GM19395 (cell line): Measurements from ENCODE around the gene AUH.
"Not testable (repeated sequence)": the region's sequence is repeated elsewhere in the genome, so short reads cannot be mapped to it uniquely, and the experiment has no call there.

Source experiments
- ATAC-seq: cut with Tn5 transposase; IDR thresholded peaks from one replicate; pipeline ENCODE4 v1.9.1; 2021; ENCODE audit warnings: mild to moderate bottlenecking, moderate library complexity; ENCODE audit not compliant: unreplicated experiment

Gene AUH

GRCh38 chr9:91212596-91213243 is 149.0 kb downstream of the AUH start:
- no peak for ATAC-seq

- ATAC-seq: no peak
Observed at GRCh38 chr9:91211919-91212318, 149.8 kb downstream of the AUH start.

- no peak for ATAC-seq
Observed at GRCh38 chr9:91211414-91211813, 150.3 kb downstream of the AUH start.

GRCh38 chr9:91210318-91210717 is 151.4 kb downstream of the AUH start:
- ATAC-seq: no peak

- no peak for ATAC-seq
Observed at GRCh38 chr9:91208837-91209236, 152.9 kb downstream of the AUH start.

- ATAC-seq: no peak
Observed at GRCh38 chr9:91208419-91208745, 153.3 kb downstream of the AUH start.

GRCh38 chr9:91207729-91208418 is 153.8 kb downstream of the AUH start:
- peak; percentile 84 for ATAC-seq

GRCh38 chr9:91207397-91207728 is 154.4 kb downstream of the AUH start:
- ATAC-seq: no peak

- no peak for ATAC-seq
Observed at GRCh38 chr9:91206806-91207205, 154.9 kb downstream of the AUH start.

- ATAC-seq: no peak
Observed at GRCh38 chr9:91202736-91203283, 158.9 kb downstream of the AUH start.

GRCh38 chr9:91200692-91201336 is 160.9 kb downstream of the AUH start:
- ATAC-seq: no peak

- ATAC-seq: no peak
Observed at GRCh38 chr9:91199739-91200497, 161.8 kb downstream of the AUH start.

GRCh38 chr9:91198881-91199280 is 162.8 kb downstream of the AUH start:
- not testable (repeated sequence) for ATAC-seq

- ATAC-seq: no peak
Observed at GRCh38 chr9:91198405-91198804, 163.3 kb downstream of the AUH start.

GRCh38 chr9:91197232-91198181 is 164.2 kb downstream of the AUH start:
- no peak for ATAC-seq

- no peak for ATAC-seq
Observed at GRCh38 chr9:91196103-91196950, 165.4 kb downstream of the AUH start.

- no peak for ATAC-seq
Observed at GRCh38 chr9:91195372-91196012, 166.2 kb downstream of the AUH start.

GRCh38 chr9:91193658-91194391 is 167.9 kb downstream of the AUH start:
- ATAC-seq: peak; percentile 68
